Aorta (tissue), 5 donors: Measurements from ENCODE around the gene PRDM15. TPM values are rescaled to one million over a fixed set of nuclear protein-coding genes. Genes with fewer than 3 reads are reported as not detected.

ENCODE experiments used
- ATAC-seq: fragments of 200-7000 bp; cut with Tn5 transposase; one replicate; pipeline ENCODE4 v1.9.1; 2022; ENCODE audit warnings: moderate library complexity; ENCODE audit not compliant: low FRiP score
- DNase-seq, 2 donors: peaks; one replicate each; pipeline ENCODE4 v3.0.0-alpha.2; 2020
- H3K27ac ChIP-seq, 2 donors: one replicate each; pipeline ENCODE4 v1.5.1; 2013; ENCODE audit warnings: low read length in 2 of 2, mild to moderate bottlenecking in 2 of 2, moderate library complexity in 2 of 2, control low read depth in 1 of 2, inconsistent platforms in 1 of 2, low read depth in 1 of 2
- H3K27me3 ChIP-seq, 2 donors: one replicate each; pipeline ENCODE4 v1.6.1; 2013; ENCODE audit warnings: control low read depth in 1 of 2, low read length in 1 of 2, mild to moderate bottlenecking in 1 of 2, moderate library complexity in 1 of 2; ENCODE audit not compliant: insufficient read depth in 2 of 2, control insufficient read depth in 1 of 2
- H3K36me3 ChIP-seq, 2 donors: one replicate each; pipeline ENCODE4 v1.6.1; 2013; ENCODE audit warnings: control low read depth in 1 of 2, low read length in 1 of 2, mild to moderate bottlenecking in 1 of 2; ENCODE audit not compliant: insufficient read depth in 2 of 2, control insufficient read depth in 1 of 2
- H3K4me1 ChIP-seq, 2 donors: one replicate each; pipeline ENCODE4 v1.6.1; 2013; ENCODE audit warnings: low read length in 2 of 2, control low read depth in 1 of 2, mild to moderate bottlenecking in 1 of 2, moderate library complexity in 1 of 2; ENCODE audit not compliant: insufficient read depth in 2 of 2, control insufficient read depth in 1 of 2
- H3K4me3 ChIP-seq, 2 donors: one replicate each; pipeline ENCODE4 v1.5.1; 2013; ENCODE audit warnings: low read length in 2 of 2, control low read depth in 1 of 2, mild to moderate bottlenecking in 1 of 2
- H3K9me3 ChIP-seq: one replicate; pipeline ENCODE4 v1.6.1; 2013; ENCODE audit warnings: mild to moderate bottlenecking, low read length; ENCODE audit not compliant: control insufficient read depth
- whole genome bisulfite sequencing, 2 donors: extraction: QIAGEN DNeasy Blood & Tissue Kit; methylation state at CpG; one replicate each; pipeline ENCODE4 v1.1.7; 2013; 5-methylcytosine and 5-hydroxymethylcytosine counted together
- intact Hi-C, 2 donors: fragments of 100-400 bp; cut with DNase I; formaldehyde crosslinking; loops; one replicate each; pipeline versions ENCODE4 v1.14.2 to v1.15.0; 2022
- polyA plus RNA-seq, 2 donors: library from polyadenylated mRNA; stranded (reverse); fragments of 200-250 nt; gene quantifications; one replicate each; pipeline ENCODE4 v1.2.3, GENCODE V29; 2013
- total RNA-seq, 2 donors: library from RNA; stranded (reverse); fragmentation: NEBNext Ultra II Directional; extraction: Animal tissue kit (Norgen Biotek cat#: 25700); gene quantifications; one replicate each; pipeline ENCODE4 v1.2.1, GENCODE V29; 2021
- donor health status: healthy with polysubstance abuse.
- donor health status: Bipolar disorder and iron deficiency.
- donor health status: DM: no; HTN: no; CAD: no.
- donor health status: DM: no; HTN: no; CAD: no.
- donor health status: DM: yes; HTN: yes; CAD: no.

Gene PRDM15
- total and polyA plus RNA-seq, 4 donors, result 2.6 to 11.5 (median 7.5) TPM

- WGBS, 2 donors, result 95 to 96% methylated on average over 7 of the region's 7 CpGs
Measured at GRCh38 chr21:41769521-41769920, 109.6 kb downstream of the PRDM15 start.

DNA sequence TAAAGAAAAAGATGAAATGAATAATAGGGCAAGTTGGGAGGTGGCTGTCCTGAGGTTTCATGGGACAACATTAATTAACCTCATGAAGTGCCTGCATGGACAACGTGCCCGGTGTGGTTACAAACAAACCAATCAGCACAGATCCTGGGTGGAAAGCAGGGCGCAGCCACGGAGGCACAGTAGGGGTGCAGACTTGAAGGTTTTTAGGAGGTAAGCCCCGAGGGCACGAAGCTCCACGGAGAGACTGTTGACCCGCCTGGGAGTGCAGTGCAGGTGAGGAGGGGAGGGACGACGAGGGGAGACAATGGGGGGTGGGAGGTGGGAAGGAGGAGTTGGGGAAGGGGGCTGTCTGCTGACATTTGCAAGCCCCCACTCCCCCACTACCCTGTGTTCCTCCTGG, 110.0 kb downstream of the PRDM15 start:
- WGBS, 2 donors, result 85 to 86% methylated on average over 10 of the region's 10 CpGs
- ATAC-seq, result no peak
- Histone ChIP-seq H3K4me3 (peak overlapping the region in 1 of 2 donors; percentile 12), H3K27me3 (no peaks in the 10 kb centered on the region), H3K36me3 (no peaks in the 10 kb centered on the region), H3K27ac (peak overlapping the region in 1 of 2 donors; percentile 2), H3K9me3 (no peaks in the 10 kb centered on the region), H3K4me1 (no peaks in the 10 kb centered on the region)
- peak in 1 of 2 donors; percentile 51 for DNase-seq
- intact Hi-C loops, result loop anchor here (2.0 to 10.0 kb wide), 4 partner anchors 42 to 156 kb away; no protein-coding TSS in a partner anchor

More at GRCh38 chr21:41769521-41769920, 109.6 kb downstream of the PRDM15 start:
- H3K27ac ChIP-seq, result peak overlapping the region in 1 of 2 donors; percentile 2
- H3K4me1 ChIP-seq, result no peaks in the 10 kb centered on the region
- intact Hi-C loops, result loop anchor here (2.0 to 10.0 kb wide), 4 partner anchors 42 to 157 kb away; no protein-coding TSS in a partner anchor
- ATAC-seq, result no peak
- H3K36me3 ChIP-seq, result no peaks in the 10 kb centered on the region
- no peaks in the 10 kb centered on the region for H3K27me3 ChIP-seq
- no peaks in the 10 kb centered on the region for H3K9me3 ChIP-seq
- DNase-seq, result peak in 1 of 2 donors; percentile 40
- no peak overlapping the region for H3K4me3 ChIP-seq

GRCh38 chr21:41768437-41769042, 110.6 kb downstream of the PRDM15 start:
- ATAC-seq, result no peak
- Histone ChIP-seq H3K27me3 (no peaks in the 10 kb centered on the region), H3K27ac (peak overlapping the region in 1 of 2 donors; percentile 60), H3K4me3 (peak overlapping the region; percentile 12 to 57), H3K36me3 (no peaks in the 10 kb centered on the region), H3K4me1 (no peaks in the 10 kb centered on the region), H3K9me3 (no peaks in the 10 kb centered on the region)
- 1% methylated on average over 17 of the region's 17 CpGs for WGBS, 2 donors
- peak in 1 of 2 donors; percentile 75 for DNase-seq
- intact Hi-C loops, result loop anchor here (2.0 to 10.0 kb wide), 4 partner anchors 41 to 156 kb away; no protein-coding TSS in a partner anchor

DNA sequence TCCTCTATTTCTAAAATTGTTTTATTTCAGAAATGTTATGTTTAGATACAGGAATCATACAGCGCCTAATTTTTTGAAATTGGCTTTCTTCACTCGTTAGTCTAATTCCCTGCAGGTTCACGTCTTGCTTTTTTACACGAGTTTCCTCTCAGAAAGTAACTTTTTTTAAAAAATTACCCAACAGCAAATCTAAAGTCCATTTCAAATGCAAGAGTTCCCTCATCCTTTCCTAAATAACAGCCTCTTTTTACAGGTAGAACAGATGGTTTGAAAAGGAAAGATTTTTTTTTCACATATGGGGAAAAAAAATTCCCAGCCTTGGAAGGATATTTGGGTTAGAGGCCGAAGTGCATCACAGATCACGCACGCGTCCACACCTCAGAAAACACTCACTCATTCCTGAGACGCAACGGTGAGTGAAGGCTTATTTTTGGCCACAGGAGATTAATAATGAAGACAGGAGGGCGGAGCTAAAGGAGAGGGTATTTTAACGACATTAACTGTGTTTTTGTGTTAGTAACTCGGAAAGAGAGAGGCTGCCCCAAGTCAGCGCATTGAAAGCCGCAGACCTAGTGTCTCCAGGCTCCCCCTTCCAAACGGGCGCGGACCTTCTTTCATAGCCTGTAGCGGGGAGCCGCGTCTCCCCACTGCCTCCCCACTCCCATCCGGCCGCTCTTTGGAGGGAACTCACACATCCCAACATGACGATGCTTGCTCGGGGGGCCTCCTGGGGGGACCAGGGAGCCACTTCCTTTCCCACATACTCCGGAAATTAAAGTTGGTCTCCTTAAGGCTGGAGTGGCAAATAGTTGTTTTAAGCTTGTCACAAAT, 111.3 kb downstream of the PRDM15 start:
- no peaks in the 10 kb centered on the region for H3K9me3 ChIP-seq
- H3K4me1 ChIP-seq, result no peaks in the 10 kb centered on the region
- peak overlapping the region in 1 of 2 donors; percentile 82 for H3K27ac ChIP-seq
- DNase-seq (peak in 1 of 2 donors; percentile 75), ATAC-seq (no peak)
- WGBS, 2 donors, result 1% methylated on average over 26 of the region's 26 CpGs
- H3K27me3 ChIP-seq, result no peaks in the 10 kb centered on the region
- peak overlapping the region; percentile 65 to 74 for H3K4me3 ChIP-seq
- no peaks in the 10 kb centered on the region for H3K36me3 ChIP-seq
- intact Hi-C loops, result loop anchor here (2.0 to 10.0 kb wide), 4 partner anchors 41 to 155 kb away; no protein-coding TSS in a partner anchor

- whole genome bisulfite sequencing, 2 donors, result 2% methylated on average over 52 to 53 of the region's 53 CpGs
- intact Hi-C loops, result loop anchor here (5.0 to 10.0 kb wide), 3 partner anchors 40 to 122 kb away; no protein-coding TSS in a partner anchor
- DNase-seq (peak; percentile 68 to 85), ATAC-seq (peak; percentile 66)
- H3K36me3 ChIP-seq, result no peaks in the 10 kb centered on the region
- H3K27ac ChIP-seq, result peak within 1 kb of the TSS in 1 of 2 donors; percentile 82
- no peaks in the 10 kb centered on the region for H3K27me3 ChIP-seq
- H3K4me3 ChIP-seq, result peak within 1 kb of the TSS; percentile 65 to 74
- H3K9me3 ChIP-seq, result no peaks in the 10 kb centered on the region
- H3K4me1 ChIP-seq, result no peaks in the 10 kb centered on the region
Measured at GRCh38 chr21:41766883-41767605, 112.1 kb downstream of the PRDM15 start, which contains the start of gene RIPK4. Gene RIPK4, minus strand, starts transcription at chr21:41767052. Its CDS starts 11 bp downstream, at chr21:41767041.

DNA sequence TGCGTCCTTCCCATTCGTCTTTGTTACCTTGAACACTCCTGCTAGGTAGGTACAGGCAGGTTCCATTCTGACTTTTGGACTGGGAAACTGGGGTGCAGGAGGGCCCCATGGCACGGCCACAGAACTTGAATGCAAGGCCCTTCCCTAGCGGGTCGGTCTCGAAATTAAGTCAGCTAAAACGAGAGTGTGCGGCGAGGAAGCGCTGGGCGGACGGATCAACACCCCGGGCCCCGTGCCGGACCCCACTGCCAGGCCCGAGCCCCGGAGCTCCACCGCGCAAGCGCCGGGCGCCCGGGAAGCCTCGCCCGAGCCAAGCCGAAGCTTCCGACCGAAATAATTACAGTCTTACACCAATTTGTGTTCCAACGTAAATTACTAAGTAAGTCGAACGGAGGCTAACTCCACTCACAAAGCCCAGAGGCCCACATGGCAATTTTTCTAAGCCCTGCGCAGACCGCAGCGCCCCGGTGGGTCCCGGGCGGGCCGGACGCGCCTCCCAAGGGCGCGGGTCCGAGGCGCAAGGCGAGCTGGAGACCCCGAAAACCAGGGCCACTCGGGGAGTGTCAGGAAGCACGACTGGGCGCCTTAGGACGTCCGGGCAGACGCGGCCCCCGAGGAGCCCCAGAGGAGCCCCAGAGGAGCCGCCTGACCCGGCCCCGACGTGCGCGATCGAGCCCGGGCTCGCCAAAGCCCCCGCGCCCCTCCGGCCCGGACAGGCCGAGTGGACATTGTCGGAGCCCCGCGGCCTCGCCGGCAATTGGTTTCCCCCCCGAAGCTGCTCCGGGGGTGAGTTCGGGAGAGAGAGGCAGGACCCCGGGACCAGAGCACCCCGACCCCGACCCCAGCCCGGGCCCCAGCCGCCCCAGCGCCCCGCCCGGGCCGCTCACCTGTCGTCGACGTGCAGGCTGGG, 112.9 kb downstream of the PRDM15 start:
- peak overlapping the region in 1 of 2 donors; percentile 55 for H3K27ac ChIP-seq
- no peaks in the 10 kb centered on the region for H3K4me1 ChIP-seq
- intact Hi-C loops, result loop anchor here (5.0 to 10.0 kb wide), 3 partner anchors 39 to 121 kb away; no protein-coding TSS in a partner anchor
- H3K4me3 ChIP-seq, result peak overlapping the region; percentile 65 to 74
- H3K27me3 ChIP-seq, result no peaks in the 10 kb centered on the region
- no peaks in the 10 kb centered on the region for H3K9me3 ChIP-seq
- ATAC-seq (no peak), DNase-seq (peak; percentile 43 to 71)
- no peaks in the 10 kb centered on the region for H3K36me3 ChIP-seq
- 30 to 36% methylated on average over 80 to 88 of the region's 88 CpGs for WGBS, 2 donors

DNA sequence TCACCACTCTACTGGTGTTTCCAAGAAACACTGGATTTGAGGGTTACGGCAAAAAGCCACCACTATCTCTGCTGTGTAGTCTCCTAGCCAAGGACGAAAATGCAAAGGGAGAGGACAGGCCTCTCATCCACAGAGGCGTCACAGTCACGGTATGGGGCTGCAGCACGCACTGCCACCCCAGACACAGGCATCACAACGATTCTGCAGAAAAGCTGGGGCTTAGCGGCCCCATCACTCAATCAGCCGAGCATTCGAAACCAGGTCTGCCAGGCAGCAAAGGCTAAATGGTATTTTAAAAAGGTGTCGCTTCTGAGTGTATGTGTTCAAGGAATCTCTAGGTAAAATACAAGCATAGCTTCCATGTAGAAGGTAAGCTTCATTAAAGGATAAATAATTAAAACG, 113.7 kb downstream of the PRDM15 start:
- H3K9me3 ChIP-seq, result no peaks in the 10 kb centered on the region
- H3K36me3 ChIP-seq, result no peaks in the 10 kb centered on the region
- DNase-seq (peak; percentile 24 to 30), ATAC-seq (no peak)
- H3K27ac ChIP-seq, result no peak overlapping the region
- no peak overlapping the region for H3K4me3 ChIP-seq
- H3K27me3 ChIP-seq, result no peaks in the 10 kb centered on the region
- intact Hi-C loops, result loop anchor here (5.0 to 10.0 kb wide), 3 partner anchors 38 to 121 kb away; no protein-coding TSS in a partner anchor
- no peaks in the 10 kb centered on the region for H3K4me1 ChIP-seq
- 84 to 91% methylated on average over 11 of the region's 11 CpGs for WGBS, 2 donors
